K562 (cell line): ENCODE results near the gene ZNF69. TPM values are rescaled to one million over a fixed set of nuclear protein-coding genes. Genes with fewer than 3 reads are reported as not detected.

Experiments used
- CREM ChIP-seq: IDR thresholded peaks from 2 replicates; pipeline ENCODE4 v1.6.1; 2014; ENCODE audit warnings: antibody characterized with exemption, low read depth
- GTF2E2 ChIP-seq: fragments of 200-800 bp; sonication (Bioruptor generic); IDR thresholded peaks from 2 replicates; pipeline ENCODE4 v1.6.1; 2016; ENCODE audit warnings: missing genetic modification characterization, missing compliant biosample characterization
- HDAC6 ChIP-seq: IDR thresholded peaks from 2 replicates; pipeline ENCODE4 v1.6.1; 2012; ENCODE audit warnings: low read depth, mild to moderate bottlenecking, control low read depth, inconsistent platforms, low read length, moderate library complexity
- HIVEP1 ChIP-seq: fragments of 250-450 bp; sonication (Bioruptor Pico); IDR thresholded peaks from 2 replicates; pipeline ENCODE4 v1.4.0; 2020; ENCODE audit warnings: mild to moderate bottlenecking
- HMGN3 ChIP-seq: IDR thresholded peaks from 2 replicates; pipeline ENCODE4 v1.6.1; 2011; ENCODE audit warnings: borderline replicate concordance, low read depth, mild to moderate bottlenecking, mixed read lengths, low read length; ENCODE audit not compliant: insufficient read length; ENCODE audit errors: extremely low read depth
- KDM5B ChIP-seq: fragments of 200-600 bp; sonication (generic); IDR thresholded peaks from 2 replicates; pipeline ENCODE4 v1.6.1; 2012; ENCODE audit warnings: low read depth, mild to moderate bottlenecking, moderate library complexity, low read length, control low read depth, inconsistent platforms; ENCODE audit not compliant: insufficient replicate concordance
- MCM5 ChIP-seq: fragments of 450-650 bp; IDR thresholded peaks from 2 replicates; pipeline ENCODE4 v1.6.1; 2016; ENCODE audit warnings: low read depth
- MEIS2 ChIP-seq: fragments of 450-650 bp; IDR thresholded peaks from 2 replicates; pipeline ENCODE4 v1.6.1; 2014; ENCODE audit warnings: mild to moderate bottlenecking; ENCODE audit not compliant: partially characterized antibody
- MYC ChIP-seq, 2 experiments: fragments of 250-450 bp in 1 of 2; sonication (Bioruptor Pico) in 1 of 2; IDR thresholded peaks; 2 replicates each; pipeline versions ENCODE4 v1.5.1 to v1.6.1; 2012 to 2021; ENCODE audit warnings: low read depth in 2 of 2, borderline replicate concordance in 1 of 2, improper control_type of control experiment in 1 of 2, low read length in 1 of 2, mild to moderate bottlenecking in 1 of 2, moderate library complexity in 1 of 2
- PBX2 ChIP-seq, 2 experiments: IDR thresholded peaks in 1 of 2; conservative IDR thresholded peaks in 1 of 2; 2 replicates each; pipeline ENCODE4 v1.6.1; 2016; ENCODE audit warnings: low read depth in 2 of 2, mild to moderate bottlenecking in 1 of 2, missing compliant biosample characterization in 1 of 2, missing genetic modification characterization in 1 of 2, moderate library complexity in 1 of 2
- PCBP1 ChIP-seq: fragments of 200-400 bp; formaldehyde crosslinking; IDR thresholded peaks from 2 replicates; pipeline ENCODE4 v1.6.1; 2018; ENCODE audit warnings: mild to moderate bottlenecking, low read depth, low read length; ENCODE audit not compliant: poor library complexity, severe bottlenecking
- PHF20 ChIP-seq: fragments of 450-650 bp; IDR thresholded peaks from 2 replicates; pipeline ENCODE4 v1.6.1; 2018; ENCODE audit not compliant: partially characterized antibody
- PHF8 ChIP-seq: fragments of 200-600 bp; sonication (generic); IDR thresholded peaks from 2 replicates; pipeline ENCODE4 v1.6.1; 2012; ENCODE audit warnings: mixed run types, mild to moderate bottlenecking, inconsistent platforms, low read length, moderate library complexity, borderline replicate concordance
- POLR2AphosphoS2 ChIP-seq: IDR thresholded peaks from 2 replicates; pipeline ENCODE4 v1.6.1; 2012; ENCODE audit warnings: low read length, improper control_type of control experiment
- SAP30 ChIP-seq: fragments of 200-600 bp; sonication (generic); IDR thresholded peaks from 2 replicates; pipeline ENCODE4 v1.6.1; 2012; ENCODE audit warnings: borderline replicate concordance, low read depth, mild to moderate bottlenecking, moderate library complexity, low read length, control low read depth, inconsistent platforms; ENCODE audit not compliant: insufficient read depth, poor library complexity, severe bottlenecking
- TAF1 ChIP-seq: IDR thresholded peaks from 2 replicates; pipeline ENCODE4 v1.6.1; 2011; ENCODE audit warnings: mild to moderate bottlenecking, low read length, moderate library complexity; ENCODE audit not compliant: insufficient read depth, control insufficient read depth, severe bottlenecking; ENCODE audit errors: extremely low read depth
- VEZF1 ChIP-seq: fragments of 200-800 bp; sonication (Bioruptor generic); IDR thresholded peaks from 2 replicates; pipeline ENCODE4 v1.6.1; 2017; ENCODE audit warnings: missing genetic modification characterization, missing compliant biosample characterization
- ZNF23 ChIP-seq: fragments of 250-450 bp; sonication (Bioruptor Pico); IDR thresholded peaks from 2 replicates; pipeline ENCODE4 v1.4.0; 2020; ENCODE audit warnings: mild to moderate bottlenecking
- ZNF347 ChIP-seq: fragments of 450-650 bp; formaldehyde crosslinking; IDR thresholded peaks from 2 replicates; pipeline ENCODE4 v1.4.0; 2020; ENCODE audit warnings: low read depth, mild to moderate bottlenecking, moderate library complexity
- ZNF586 ChIP-seq: fragments of 450-650 bp; formaldehyde crosslinking; conservative IDR thresholded peaks from 2 replicates; pipeline ENCODE4 v1.4.0; 2020; ENCODE audit warnings: mild to moderate bottlenecking, moderate library complexity
- ZNF77 ChIP-seq: fragments of 250-450 bp; sonication (Bioruptor Pico); IDR thresholded peaks from 2 replicates; pipeline ENCODE4 v1.5.0; 2020
- polyA plus RNA-seq, 8 experiments: library from polyadenylated mRNA; depleted of rRNA in 4 of 8; stranded (reverse) in 5 of 8; unstranded in 3 of 8; fragments of >200 nt; fragmentation: Nextera tagmentation in 2 of 8; fragmentation: Illumina TruSeq in 1 of 8; extraction: Ambion mirVana in 2 of 8; extraction: Trizol in 1 of 8; gene quantifications; 2 replicates each; pipeline versions ENCODE4 v1.2.1 to v1.2.3, GENCODE V29; 2011 to 2014; ENCODE audit warnings: inconsistent platforms in 1 of 8, missing spikeins in 1 of 8
- total RNA-seq, 7 experiments: library from RNA; depleted of rRNA in 6 of 7; stranded (reverse); fragments of >200 nt in 6 of 7; fragmentation: Illumina TruSeq in 2 of 7; extraction: Trizol in 2 of 7; gene quantifications; 2 replicates each; pipeline versions ENCODE4 v1.2.1 to v1.2.3, GENCODE V29; 2011 to 2021; ENCODE audit warnings: low replicate concordance in 1 of 7

Gene ZNF69
- total and polyA plus RNA-seq, 9 of the 15 experiments (the other 6 are each of a cell fraction or from before 2014, with no cell fraction given): 2.3 to 5.4 (median 3.6) TPM

- TF ChIP-seq VEZF1 (0 out of 2 replicates have a peak, but pooled peaks have one; percentile 27), ZNF77 (no peak), HMGN3 (peak; percentile 39), MYC (IDR thresholded peaks at IDR 0.05; ENCODE audit: low read depth, low read length) (peak; percentile 48), MYC (CRISPR knock-in tag; IDR thresholded peaks at IDR 0.05; ENCODE audit: borderline replicate concordance, low read depth) (no peak), ZNF347 (CRISPR knock-in tag) (no peak), PHF20 (no peak), ZNF23 (CRISPR knock-in tag) (no peak), PCBP1 (no peak), ZNF586 (CRISPR knock-in tag) (no peak), SAP30 (peak; percentile 47), MCM5 (no peak), HDAC6 (no peak), TAF1 (peak; percentile 14), KDM5B (peak; percentile 44), GTF2E2 (tag) (no peak; the same call in 1 of the 2 replicates), MEIS2 (peak; percentile 50), PBX2 (CRISPR knock-in tag; IDR thresholded peaks at IDR 0.05; ENCODE audit: low read depth) (peak; percentile 87), PBX2 (tag; conservative IDR thresholded peaks at IDR 0.05; ENCODE audit: low read depth) (peak; percentile 77), HIVEP1 (no peak), POLR2AphosphoS2 (no peak), PHF8 (peak; percentile 48; the same call in 1 of the 2 replicates), CREM (peak; percentile 21)
Observed at GRCh38 chr19:11887611-11888531, at the start of gene ZNF69 (continued).
